ENCODE measurements around the gene RHEB. TPM values are rescaled to one million over a fixed set of nuclear protein-coding genes. Genes with fewer than 3 reads are reported as not detected.

Gene RHEB
- total and polyA plus RNA-seq, 2 donors (not counting 1 experiment from before 2014, with no cell fraction given) = 9.3 to 40.3 TPM

- Histone ChIP-seq H3K79me2 (ENCODE audit: control insufficient read depth, insufficient read depth, low read length) (no peaks in the 10 kb centered on the region), H4K20me1 (ENCODE audit: control insufficient read depth, insufficient read depth, low read length, poor library complexity, severe bottlenecking) (no peaks in the 10 kb centered on the region), H3K36me3 (replicated peaks in 1 of 2; ENCODE audit: control extremely low read depth in 1 of 2, control insufficient read depth in 1 of 2, extremely low read depth in 1 of 2, insufficient read depth in 2 of 2, low read length in 1 of 2) (peaks cover 0 to 12% of the 10 kb centered on the region in 2 experiments), H3K4me3 (ENCODE audit: control extremely low read depth in 1 of 5, extremely low read depth in 1 of 5, insufficient read depth in 1 of 5, low read depth in 2 of 5, low read length in 4 of 5) (no peak overlapping the region), H3K4me2 (replicated peaks; ENCODE audit: low read depth, low read length, poor library complexity, severe bottlenecking) (no peak overlapping the region), H3K27ac (ENCODE audit: low read length in 2 of 2) (no peak overlapping the region), H3K9me3 (ENCODE audit: control extremely low read depth in 1 of 3, control insufficient read depth in 2 of 3, insufficient read depth in 1 of 3, low read length in 2 of 3) (peaks cover 0 to 45% (median 26%) of the 10 kb centered on the region in 3 donors), H2AFZ (ENCODE audit: insufficient read depth, low read depth, low read length, poor library complexity, severe bottlenecking) (no peak overlapping the region), H3K4me1 (ENCODE audit: control insufficient read depth in 2 of 2, insufficient read depth in 2 of 2, low read length in 2 of 2) (no peaks in the 10 kb centered on the region), H3K27me3 (replicated peaks in 1 of 4; ENCODE audit: control extremely low read depth in 1 of 4, control insufficient read depth in 3 of 4, insufficient read depth in 4 of 4, low read length in 3 of 4) (peaks cover 0 to 8% (median 0%) of the 10 kb centered on the region in 4 experiments), H3K9ac (ENCODE audit: low read length) (no peak overlapping the region)
- Mint-ChIP-seq H3K27ac (no peak overlapping the region), H3K9me3 (ENCODE audit: insufficient read depth) (peaks cover 14% of the 10 kb centered on the region), H3K4me1 (no peaks in the 10 kb centered on the region), H3K27me3 (no peaks in the 10 kb centered on the region), H3K4me3 (no peak overlapping the region)
- ATAC-seq (ENCODE audit: low read depth) (no peak), DNase-seq (no peak)
- POLR2A ChIA-PET = interaction anchor here (0.5 kb wide), 1 partner anchor 81 kb away, joined by 7 read pairs; no protein-coding TSS in a partner anchor
- CTCF ChIA-PET = interaction anchor here (2.2 kb wide), 1 partner anchor 13 kb away, joined by 11 read pairs; no protein-coding TSS in a partner anchor
- intact Hi-C loops (cut with micrococcal nuclease) = no loop called here
- TF ChIP-seq CTCF (IDR thresholded peaks at IDR 0.05) (no peak), EZH2 (IDR thresholded peaks at IDR 0.05; ENCODE audit: borderline replicate concordance, insufficient read depth, low read depth, low read length, poor library complexity, severe bottlenecking) (no peak)
- WGBS (ENCODE audit: insufficient coverage) = 81% methylated on average over 2 of the region's 4 CpGs
These were observed 57.8 kb downstream of the RHEB start for GRCh38 chr7:151461942-151462230.

GRCh38 chr7:151461096-151461941 is 58.4 kb downstream of the RHEB start:
- no peak for TF ChIP-seq CTCF (IDR thresholded peaks at IDR 0.05)
- TF ChIP-seq EZH2 (IDR thresholded peaks at IDR 0.05; ENCODE audit: borderline replicate concordance, insufficient read depth, low read depth, low read length, poor library complexity, severe bottlenecking) = no peak
- H3K27me3 ChIP-seq (replicated peaks in 1 of 4; ENCODE audit: control extremely low read depth in 1 of 4, control insufficient read depth in 3 of 4, insufficient read depth in 4 of 4, low read length in 3 of 4) = peaks cover 0 to 8% (median 0%) of the 10 kb centered on the region in 4 experiments
- no peaks in the 10 kb centered on the region for H3K4me1 ChIP-seq (ENCODE audit: control insufficient read depth in 2 of 2, insufficient read depth in 2 of 2, low read length in 2 of 2)
- H3K79me2 ChIP-seq (ENCODE audit: control insufficient read depth, insufficient read depth, low read length) = no peaks in the 10 kb centered on the region
- H3K27ac Mint-ChIP-seq = no peak overlapping the region
- intact Hi-C loops (cut with micrococcal nuclease) = no loop called here
- no peak overlapping the region for H2AFZ ChIP-seq (ENCODE audit: insufficient read depth, low read depth, low read length, poor library complexity, severe bottlenecking)
- no peaks in the 10 kb centered on the region for H3K27me3 Mint-ChIP-seq
- no peaks in the 10 kb centered on the region for H4K20me1 ChIP-seq (ENCODE audit: control insufficient read depth, insufficient read depth, low read length, poor library complexity, severe bottlenecking)
- ChIA-PET CTCF (interaction anchor here (0.9 to 1.4 kb wide), 3 partner anchors 9 to 36 kb away, joined by 3 to 4 read pairs (median 4); no protein-coding TSS in a partner anchor), POLR2A (interaction anchor here (0.5 kb wide), 1 partner anchor 81 kb away, joined by 7 read pairs; no protein-coding TSS in a partner anchor)
- no peak overlapping the region for H3K4me2 ChIP-seq (replicated peaks; ENCODE audit: low read depth, low read length, poor library complexity, severe bottlenecking)
- 92% methylated on average over 3 of the region's 6 CpGs for WGBS (ENCODE audit: insufficient coverage)
- DNase-seq = no peak
- no peak overlapping the region for H3K9ac ChIP-seq (ENCODE audit: low read length)
- H3K9me3 Mint-ChIP-seq (ENCODE audit: insufficient read depth) = peaks cover 14% of the 10 kb centered on the region
- H3K4me3 Mint-ChIP-seq = no peak overlapping the region
- ATAC-seq (ENCODE audit: low read depth) = no peak
- no peak overlapping the region for H3K27ac ChIP-seq (ENCODE audit: low read length in 2 of 2)
- peaks cover 0 to 45% (median 26%) of the 10 kb centered on the region in 3 donors for H3K9me3 ChIP-seq (ENCODE audit: control extremely low read depth in 1 of 3, control insufficient read depth in 2 of 3, insufficient read depth in 1 of 3, low read length in 2 of 3)
- no peaks in the 10 kb centered on the region for H3K4me1 Mint-ChIP-seq
- H3K36me3 ChIP-seq (replicated peaks in 1 of 2; ENCODE audit: control extremely low read depth in 1 of 2, control insufficient read depth in 1 of 2, extremely low read depth in 1 of 2, insufficient read depth in 2 of 2, low read length in 1 of 2) = peaks cover 0 to 10% of the 10 kb centered on the region in 2 experiments
- H3K4me3 ChIP-seq (ENCODE audit: control extremely low read depth in 1 of 5, extremely low read depth in 1 of 5, insufficient read depth in 1 of 5, low read depth in 2 of 5, low read length in 4 of 5) = no peak overlapping the region
